Body of pancreas (tissue), 4 donors: ENCODE measurements around the gene NEXMIF. TPM values are rescaled to one million over a fixed set of nuclear protein-coding genes. Genes with fewer than 3 reads are reported as not detected.

Source experiments
- ATAC-seq: fragments of 150-250 bp; one replicate; pipeline ENCODE4 v1.9.1; 2016
- DNase-seq, 4 donors: peaks; one replicate each; pipeline ENCODE4 v3.0.0-alpha.2; 2019
- H3K27ac ChIP-seq, 4 donors: fragments of 200-600 bp; sonication (generic); 1 replicate in 3 of 4; 2 replicates in 1 of 4; pipeline versions ENCODE4 v1.5.1 to v1.6.1; 2016 to 2019; ENCODE audit warnings: mild to moderate bottlenecking in 1 of 4, mixed read lengths in 1 of 4, moderate library complexity in 1 of 4
- H3K27me3 ChIP-seq, 2 donors: fragments of 200-600 bp; sonication (generic); one replicate each; pipeline ENCODE4 v1.6.0; 2016; ENCODE audit warnings: mild to moderate bottlenecking in 1 of 2
- H3K36me3 ChIP-seq, 2 donors: fragments of 200-600 bp; sonication (generic); replicated peaks in 1 of 2; 2 replicates each; pipeline ENCODE4 v1.5.1; 2016; ENCODE audit warnings: low read depth in 2 of 2; ENCODE audit not compliant: insufficient read depth in 1 of 2
- H3K4me1 ChIP-seq: fragments of 200-600 bp; sonication (generic); one replicate; pipeline ENCODE4 v1.6.0; 2016
- H3K4me3 ChIP-seq, 2 donors: fragments of 200-600 bp; sonication (generic); 1 replicate in 1 of 2; 2 replicates in 1 of 2; pipeline ENCODE4 v1.5.1; 2016 to 2019
- H3K9me3 ChIP-seq, 3 donors: fragments of 200-600 bp; sonication (generic); 1 replicate in 2 of 3; 2 replicates in 1 of 3; pipeline ENCODE4 v1.5.1; 2016
- POLR2A ChIP-seq, 3 donors: fragments of 450-650 bp; IDR thresholded peaks; one replicate each; pipeline ENCODE4 v1.6.1; 2016; ENCODE audit warnings: antibody characterized with exemption in 3 of 3, mild to moderate bottlenecking in 2 of 3
- WGBS, 2 donors: methylation state at CpG; one replicate each; pipeline ENCODE4 v1.1.5; 2017; 5-methylcytosine and 5-hydroxymethylcytosine counted together
- intact Hi-C: fragments of 100-400 bp; cut with DNase I; formaldehyde crosslinking; loops from one replicate; pipeline ENCODE4 v1.15.1; 2023
- small RNA-seq: library from RNA; depleted of rRNA; stranded (forward); fragments of <200 nt; gene quantifications from one replicate; pipeline ENCODE3, GENCODE V24; 2016
- total RNA-seq, 2 donors: library from RNA; depleted of rRNA; stranded (reverse); fragments of >200 nt; gene quantifications; one replicate each; pipeline ENCODE4 v1.1.0, GENCODE V29; 2016
- TF ChIP-seq, protein P1 (sequence below), 7 experiments: fragments of 450-650 bp in 4 of 7; fragments of 200-600 bp in 3 of 7; sonication (generic) in 3 of 7; IDR thresholded peaks; one replicate each; pipeline ENCODE4 v1.5.1; 2016 to 2019; ENCODE audit warnings: antibody characterized with exemption in 7 of 7

Gene NEXMIF
- total RNA-seq, 2 donors from 2014 or later = 2.3 to 2.9 TPM

DNA sequence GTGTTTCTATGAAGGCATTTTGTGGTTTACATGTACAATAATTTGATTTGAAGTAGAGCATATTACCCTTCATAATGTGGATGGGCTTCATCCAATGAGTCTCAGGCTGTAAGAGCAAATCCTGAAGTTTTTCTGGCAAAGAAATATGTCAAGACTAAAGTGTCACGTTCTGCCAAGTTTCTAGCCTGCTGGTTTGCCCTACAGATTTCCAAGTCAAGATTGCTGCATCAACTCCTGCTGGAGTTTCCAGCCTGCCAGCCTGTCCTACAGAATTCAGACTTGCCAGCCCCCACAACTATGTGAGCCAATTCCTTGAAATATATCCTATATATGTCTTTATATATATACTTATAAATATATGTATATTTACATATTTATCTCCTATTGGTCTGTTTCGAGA is 240.8 kb downstream of the NEXMIF start:
- no peaks in the 10 kb centered on the region for H3K36me3 ChIP-seq
- WGBS, 2 donors = 33 to 36% methylated on average over 2 of the region's 2 CpGs
- intact Hi-C loops = no loop called here
- no peaks in the 10 kb centered on the region for H3K27me3 ChIP-seq
- H3K4me1 ChIP-seq = no peaks in the 10 kb centered on the region
- no peaks in the 10 kb centered on the region for H3K9me3 ChIP-seq
- DNase-seq = no peak
- ATAC-seq = no peak
- TF ChIP-seq POLR2A (IDR thresholded peaks at IDR 0.05) = no peak
- TF ChIP-seq, protein P1, sequence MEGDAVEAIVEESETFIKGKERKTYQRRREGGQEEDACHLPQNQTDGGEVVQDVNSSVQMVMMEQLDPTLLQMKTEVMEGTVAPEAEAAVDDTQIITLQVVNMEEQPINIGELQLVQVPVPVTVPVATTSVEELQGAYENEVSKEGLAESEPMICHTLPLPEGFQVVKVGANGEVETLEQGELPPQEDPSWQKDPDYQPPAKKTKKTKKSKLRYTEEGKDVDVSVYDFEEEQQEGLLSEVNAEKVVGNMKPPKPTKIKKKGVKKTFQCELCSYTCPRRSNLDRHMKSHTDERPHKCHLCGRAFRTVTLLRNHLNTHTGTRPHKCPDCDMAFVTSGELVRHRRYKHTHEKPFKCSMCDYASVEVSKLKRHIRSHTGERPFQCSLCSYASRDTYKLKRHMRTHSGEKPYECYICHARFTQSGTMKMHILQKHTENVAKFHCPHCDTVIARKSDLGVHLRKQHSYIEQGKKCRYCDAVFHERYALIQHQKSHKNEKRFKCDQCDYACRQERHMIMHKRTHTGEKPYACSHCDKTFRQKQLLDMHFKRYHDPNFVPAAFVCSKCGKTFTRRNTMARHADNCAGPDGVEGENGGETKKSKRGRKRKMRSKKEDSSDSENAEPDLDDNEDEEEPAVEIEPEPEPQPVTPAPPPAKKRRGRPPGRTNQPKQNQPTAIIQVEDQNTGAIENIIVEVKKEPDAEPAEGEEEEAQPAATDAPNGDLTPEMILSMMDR (IDR thresholded peaks at IDR 0.05) = no peak
- H3K27ac ChIP-seq = no peak overlapping the region
- no peak overlapping the region for H3K4me3 ChIP-seq

Small RNA genes within 50 kb of the gene (small RNA-seq; reads per million reads assigned to genes)
- not detected for gene AL139395.1

Other genes starting within 250 kb of the NEXMIF start
- gene ABCB7, start 230.8 kb upstream of the NEXMIF start, total RNA-seq = 10 to 100 TPM; 14.5 to 38.6 TPM